GDM1 (cell line): ENCODE measurements around the gene SIGLEC15.
"Not testable (repeated sequence)": the region's sequence is repeated elsewhere in the genome, so short reads cannot be mapped to it uniquely, and the experiment has no call there.

Source experiments
- DNase-seq: peaks from one replicate; lab custom pipeline; 2025; lab: John Stamatoyannopoulos, UW

Gene SIGLEC15

DNA sequence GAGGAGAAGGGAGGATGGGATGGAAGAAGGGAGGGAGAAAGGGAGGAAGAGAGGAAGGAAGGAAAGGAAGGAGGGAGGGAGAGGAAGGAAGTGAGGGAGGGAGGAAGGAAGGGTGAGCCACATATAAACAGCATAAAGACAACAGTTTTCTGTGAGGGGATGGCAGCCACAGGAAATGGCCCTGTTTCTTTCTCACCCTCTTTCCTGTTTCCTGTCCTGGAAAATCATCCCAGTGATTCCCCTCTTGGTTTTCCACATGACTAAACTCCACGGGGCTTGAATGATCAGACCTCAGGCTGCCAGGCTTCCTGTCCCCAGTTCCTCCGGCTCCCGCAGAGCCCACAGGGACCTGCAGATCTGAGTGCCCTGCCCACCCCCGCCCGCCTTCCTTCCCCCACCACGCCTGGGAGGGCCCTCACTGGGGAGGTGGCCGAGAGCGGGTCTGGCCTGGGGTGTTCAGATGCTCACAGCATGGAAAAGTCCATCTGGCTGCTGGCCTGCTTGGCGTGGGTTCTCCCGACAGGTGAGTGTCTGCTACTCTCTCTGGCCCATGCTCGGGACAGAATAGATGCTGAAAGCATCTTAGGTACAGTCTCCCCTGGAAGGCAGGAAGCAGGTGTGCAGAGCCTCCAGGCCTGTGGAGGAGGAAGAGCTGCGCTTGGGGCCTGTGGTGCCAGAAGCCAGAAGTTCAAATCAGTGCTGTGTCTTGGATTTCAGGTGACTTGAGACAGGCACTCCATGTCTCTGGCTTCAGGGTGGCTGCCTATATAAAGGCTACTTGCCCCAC is at the start of gene SIGLEC15:
SIGLEC15 (plus strand) TSS at position 418 of the 787 bp plus-strand sequence; CDS start at position 472, 54 bp downstream.
- DNase-seq: peak; percentile 46

- no peak for DNase-seq
These were observed 49.7 kb upstream of the SIGLEC15 start for GRCh38 chr18:45775743-45776142.

- DNase-seq: no peak
These were observed 48.1 kb upstream of the SIGLEC15 start for GRCh38 chr18:45777393-45777792.

GRCh38 chr18:45780568-45780967 is 44.9 kb upstream of the SIGLEC15 start:
- DNase-seq: no peak

DNA sequence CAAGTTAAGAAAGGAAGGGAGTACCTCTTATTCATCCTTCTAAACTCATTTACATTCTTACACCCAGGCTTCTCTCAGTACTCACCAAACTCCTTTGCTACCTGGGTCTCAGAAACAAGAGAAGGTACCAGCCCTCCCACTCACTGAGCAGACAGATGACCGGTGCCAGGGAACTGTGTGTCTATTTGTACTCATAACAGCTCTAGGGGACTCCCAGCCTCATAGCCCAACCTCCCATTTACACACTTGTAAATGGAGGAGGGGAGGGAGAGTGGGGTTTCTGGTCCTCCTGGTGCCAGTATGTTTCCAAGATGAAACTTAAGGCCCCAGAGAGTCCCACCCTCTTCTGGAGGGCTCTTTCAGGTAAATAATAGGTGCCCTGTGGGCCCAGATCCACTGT is 42.8 kb upstream of the SIGLEC15 start:
- DNase-seq: no peak

GRCh38 chr18:45783097-45784075 is 42.1 kb upstream of the SIGLEC15 start:
- no peak for DNase-seq

GRCh38 chr18:45785134-45785533 is 40.3 kb upstream of the SIGLEC15 start:
- no peak for DNase-seq

- DNase-seq: no peak
These were observed 38.5 kb upstream of the SIGLEC15 start for GRCh38 chr18:45786941-45787340.

GRCh38 chr18:45787346-45787745 is 38.1 kb upstream of the SIGLEC15 start:
- no peak for DNase-seq

- no peak for DNase-seq
These were observed 36.6 kb upstream of the SIGLEC15 start for GRCh38 chr18:45788861-45789260.

- DNase-seq: no peak
These were observed 32.8 kb upstream of the SIGLEC15 start for GRCh38 chr18:45792506-45793263.

GRCh38 chr18:45793264-45793965 is 32.1 kb upstream of the SIGLEC15 start:
- DNase-seq: no peak

DNA sequence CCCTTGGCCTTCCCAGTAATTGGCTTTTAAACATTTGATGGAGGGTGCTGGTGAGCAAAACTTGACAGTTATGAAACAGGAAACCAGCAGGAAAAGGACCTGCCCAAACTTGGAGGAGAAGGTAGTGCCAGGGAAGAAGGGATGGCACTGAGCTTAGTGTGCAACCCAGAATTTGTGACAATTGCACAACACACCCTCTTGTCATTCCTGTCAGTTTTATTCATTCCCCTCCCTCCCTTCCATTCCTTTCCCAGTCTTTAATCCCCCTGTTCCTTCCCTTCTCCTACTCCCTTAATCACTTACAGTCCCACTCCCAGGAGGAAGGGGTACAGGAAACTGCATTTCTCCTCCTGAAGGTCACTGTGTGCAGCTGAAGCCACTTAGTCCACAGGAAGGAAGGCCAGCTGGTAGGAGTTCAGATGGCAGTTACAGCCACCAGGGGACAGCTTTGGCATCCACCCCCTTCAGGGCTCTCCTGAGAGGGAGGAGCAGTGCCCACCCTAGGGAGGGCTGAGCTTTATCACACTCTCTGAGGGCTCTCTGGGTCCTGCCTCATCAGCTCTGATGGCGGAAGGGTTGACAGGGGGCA is 24.0 kb upstream of the SIGLEC15 start:
- no peak for DNase-seq

GRCh38 chr18:45802814-45803492 is 22.5 kb upstream of the SIGLEC15 start:
- DNase-seq: no peak

GRCh38 chr18:45805551-45805950 is 19.9 kb upstream of the SIGLEC15 start:
- no peak for DNase-seq

DNA sequence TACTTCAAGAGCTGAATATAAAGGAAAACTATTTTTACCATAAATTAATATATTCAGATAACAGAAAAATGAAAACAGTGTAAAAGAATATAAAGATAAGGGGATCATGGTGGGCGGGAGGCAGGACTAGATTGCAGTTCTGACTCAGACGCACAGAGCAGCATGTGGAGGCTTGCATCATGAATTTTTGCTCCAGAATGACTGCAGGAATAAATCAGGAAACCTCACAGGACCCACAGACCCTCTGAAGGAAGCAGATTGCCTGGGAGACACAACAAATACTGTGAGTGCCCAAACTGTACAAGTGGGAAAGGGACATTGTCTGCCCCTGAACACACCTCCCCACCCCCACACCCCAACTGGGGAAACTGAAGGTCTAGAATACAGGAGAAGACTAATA is 19.2 kb upstream of the SIGLEC15 start:
- peak; percentile 67 for DNase-seq

GRCh38 chr18:45807144-45807543 is 18.3 kb upstream of the SIGLEC15 start:
- DNase-seq: not testable (repeated sequence)

DNA sequence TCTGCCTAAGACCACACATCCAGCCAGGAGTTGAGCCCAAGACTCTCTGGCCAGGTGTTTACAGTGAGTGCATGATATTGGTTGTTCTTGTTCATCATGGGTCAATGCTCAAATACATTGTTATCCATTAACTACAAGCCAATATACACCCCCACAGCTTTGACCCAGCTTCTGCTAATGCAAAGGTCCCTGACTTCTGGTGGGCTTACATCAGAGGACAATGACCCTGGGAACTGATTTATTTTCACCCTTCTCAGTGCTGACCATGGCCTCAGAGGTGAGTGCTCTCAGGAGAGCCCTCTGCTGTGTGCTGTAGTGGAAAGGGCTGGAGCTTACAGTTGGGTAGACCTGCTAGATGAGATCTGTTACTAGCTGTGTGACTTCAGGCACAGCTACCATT is 10.7 kb upstream of the SIGLEC15 start:
- DNase-seq: not testable (repeated sequence)

GRCh38 chr18:45817543-45817942 is 7.9 kb upstream of the SIGLEC15 start:
- DNase-seq: no peak

- DNase-seq: not testable (repeated sequence)
These were observed 6.7 kb upstream of the SIGLEC15 start for GRCh38 chr18:45818765-45819164.
